ENCODE results near the gene ZNF155.

The ZNF155 gene

GRCh38 chr19:44010468-44010867 lies 26.5 kb downstream of the ZNF155 start:
- FAIRE-seq (no peak), DNase-seq (ENCODE audit: insufficient read length) (no peak)
- TF ChIP-seq POLR2AphosphoS5 (IDR thresholded peaks at IDR 0.05; ENCODE audit: low read depth, low read length) (no peak), TAF1 (IDR thresholded peaks at IDR 0.05; ENCODE audit: borderline replicate concordance, low read depth, low read length) (no peak), POLR2A (IDR thresholded peaks at IDR 0.05; ENCODE audit: low read depth, low read length) (no peak)

GRCh38 chr19:44019498-44019897 lies 35.5 kb downstream of the ZNF155 start:
- TF ChIP-seq POLR2AphosphoS5 (IDR thresholded peaks at IDR 0.05; ENCODE audit: low read depth, low read length) (no peak), POLR2A (IDR thresholded peaks at IDR 0.05; ENCODE audit: low read depth, low read length) (no peak), TAF1 (IDR thresholded peaks at IDR 0.05; ENCODE audit: borderline replicate concordance, low read depth, low read length) (no peak)
- no peak for DNase-seq (ENCODE audit: insufficient read length)
- FAIRE-seq: no peak

GRCh38 chr19:44021221-44021620 lies 37.2 kb downstream of the ZNF155 start:
- TF ChIP-seq TAF1 (IDR thresholded peaks at IDR 0.05; ENCODE audit: borderline replicate concordance, low read depth, low read length) (no peak), POLR2AphosphoS5 (IDR thresholded peaks at IDR 0.05; ENCODE audit: low read depth, low read length) (no peak), POLR2A (IDR thresholded peaks at IDR 0.05; ENCODE audit: low read depth, low read length) (no peak)
- no peak for DNase-seq (ENCODE audit: insufficient read length)
- FAIRE-seq: no peak

- FAIRE-seq (peak; percentile 77), DNase-seq (ENCODE audit: insufficient read length) (no peak)
- TF ChIP-seq POLR2AphosphoS5 (IDR thresholded peaks at IDR 0.05; ENCODE audit: low read depth, low read length) (no peak), TAF1 (IDR thresholded peaks at IDR 0.05; ENCODE audit: borderline replicate concordance, low read depth, low read length) (no peak), POLR2A (IDR thresholded peaks at IDR 0.05; ENCODE audit: low read depth, low read length) (no peak)
These were observed 40.9 kb downstream of the ZNF155 start for GRCh38 chr19:44024900-44025216.

- FAIRE-seq (peak; percentile 58), DNase-seq (ENCODE audit: insufficient read length) (peak; percentile 36)
- TF ChIP-seq POLR2A (IDR thresholded peaks at IDR 0.05; ENCODE audit: low read depth, low read length): no peak
- no peak for TF ChIP-seq POLR2AphosphoS5 (IDR thresholded peaks at IDR 0.05; ENCODE audit: low read depth, low read length)
- no peak for TF ChIP-seq TAF1 (IDR thresholded peaks at IDR 0.05; ENCODE audit: borderline replicate concordance, low read depth, low read length)
These were observed 41.4 kb downstream of the ZNF155 start, which contains the start of gene ZNF222 for GRCh38 chr19:44025217-44025936. Gene ZNF222, plus strand, starts transcription at chr19:44025379. Its CDS starts 58 bp downstream, at chr19:44025437.

- TF ChIP-seq TAF1 (IDR thresholded peaks at IDR 0.05; ENCODE audit: borderline replicate concordance, low read depth, low read length) (no peak), POLR2AphosphoS5 (IDR thresholded peaks at IDR 0.05; ENCODE audit: low read depth, low read length) (no peak), POLR2A (IDR thresholded peaks at IDR 0.05; ENCODE audit: low read depth, low read length) (no peak)
- no peak for DNase-seq (ENCODE audit: insufficient read length)
- FAIRE-seq: no peak
These were observed 42.6 kb downstream of the ZNF155 start for GRCh38 chr19:44026622-44027021.

GRCh38 chr19:44032001-44032610 lies 48.1 kb downstream of the ZNF155 start:
- TF ChIP-seq TAF1 (IDR thresholded peaks at IDR 0.05; ENCODE audit: borderline replicate concordance, low read depth, low read length): no peak
- no peak for TF ChIP-seq POLR2A (IDR thresholded peaks at IDR 0.05; ENCODE audit: low read depth, low read length)
- no peak for TF ChIP-seq POLR2AphosphoS5 (IDR thresholded peaks at IDR 0.05; ENCODE audit: low read depth, low read length)
- no peak for DNase-seq (ENCODE audit: insufficient read length)
- no peak for FAIRE-seq

- TF ChIP-seq TAF1 (IDR thresholded peaks at IDR 0.05; ENCODE audit: borderline replicate concordance, low read depth, low read length) (no peak), POLR2A (IDR thresholded peaks at IDR 0.05; ENCODE audit: low read depth, low read length) (no peak), POLR2AphosphoS5 (IDR thresholded peaks at IDR 0.05; ENCODE audit: low read depth, low read length) (no peak)
- DNase-seq (ENCODE audit: insufficient read length): no peak
- FAIRE-seq: no peak
These were observed 58.2 kb downstream of the ZNF155 start for GRCh38 chr19:44042147-44042546.

All from GM12892 (cell line).